ENCODE results near the gene CGN. TPM values are rescaled to one million over a fixed set of nuclear protein-coding genes. Genes with fewer than 3 reads are reported as not detected.

CGN gene
- polyA plus RNA-seq, 1 donor from 2014 or later: 4.4 TPM

- peaks cover 13% of the 10 kb centered on the region for H3K27me3 ChIP-seq (ENCODE audit: insufficient read depth, low read depth, low read length)
- H3K36me3 ChIP-seq (ENCODE audit: insufficient read depth, low read length): no peaks in the 10 kb centered on the region
- H3K9me3 ChIP-seq (ENCODE audit: low read length): no peaks in the 10 kb centered on the region
- H2AFZ ChIP-seq (ENCODE audit: low read depth, low read length): no peak overlapping the region
- no peaks in the 10 kb centered on the region for H3K9me2 ChIP-seq (ENCODE audit: insufficient read depth, low read length)
- no peaks in the 10 kb centered on the region for H4K20me1 ChIP-seq (ENCODE audit: insufficient read depth)
- H3K9ac ChIP-seq (ENCODE audit: low read length): peak overlapping the region; percentile 9
- no peak for TF ChIP-seq TAF1 (IDR thresholded peaks at IDR 0.05; ENCODE audit: low read depth)
- no peak for TF ChIP-seq SMC3 (conservative IDR thresholded peaks at IDR 0.05; ENCODE audit: poor library complexity)
- no peak for TF ChIP-seq CTCF (IDR thresholded peaks at IDR 0.05; ENCODE audit: poor library complexity, severe bottlenecking)
- TF ChIP-seq RAD21 (conservative IDR thresholded peaks at IDR 0.05): no peak
- no peak for TF ChIP-seq REST (IDR thresholded peaks at IDR 0.05; ENCODE audit: borderline replicate concordance)
- TF ChIP-seq EP300 (conservative IDR thresholded peaks at IDR 0.05; ENCODE audit: poor library complexity, severe bottlenecking): no peak
- TF ChIP-seq POLR2AphosphoS5 (IDR thresholded peaks at IDR 0.05): no peak
- no peak for TF ChIP-seq MXI1 (conservative IDR thresholded peaks at IDR 0.05; ENCODE audit: poor library complexity, severe bottlenecking)
- TF ChIP-seq EZH2 (IDR thresholded peaks at IDR 0.05; ENCODE audit: borderline replicate concordance, insufficient read depth, low read length, poor library complexity, severe bottlenecking): no peak
- H3K4me2 ChIP-seq (ENCODE audit: low read length): peak overlapping the region; percentile 10
- H3K27ac ChIP-seq (ENCODE audit: low read length): no peak overlapping the region
- H3K79me2 ChIP-seq (replicated peaks; ENCODE audit: insufficient read depth, low read length): no peaks in the 10 kb centered on the region
- peak overlapping the region; percentile 90 for H3K4me3 ChIP-seq (ENCODE audit: low read length)
- peaks cover 9% of the 10 kb centered on the region for H3F3A ChIP-seq (ENCODE audit: insufficient read depth, low read length, poor library complexity, severe bottlenecking)
Observed at GRCh38 chr1:151512801-151513625, 1.8 kb downstream of the CGN start.

DNA sequence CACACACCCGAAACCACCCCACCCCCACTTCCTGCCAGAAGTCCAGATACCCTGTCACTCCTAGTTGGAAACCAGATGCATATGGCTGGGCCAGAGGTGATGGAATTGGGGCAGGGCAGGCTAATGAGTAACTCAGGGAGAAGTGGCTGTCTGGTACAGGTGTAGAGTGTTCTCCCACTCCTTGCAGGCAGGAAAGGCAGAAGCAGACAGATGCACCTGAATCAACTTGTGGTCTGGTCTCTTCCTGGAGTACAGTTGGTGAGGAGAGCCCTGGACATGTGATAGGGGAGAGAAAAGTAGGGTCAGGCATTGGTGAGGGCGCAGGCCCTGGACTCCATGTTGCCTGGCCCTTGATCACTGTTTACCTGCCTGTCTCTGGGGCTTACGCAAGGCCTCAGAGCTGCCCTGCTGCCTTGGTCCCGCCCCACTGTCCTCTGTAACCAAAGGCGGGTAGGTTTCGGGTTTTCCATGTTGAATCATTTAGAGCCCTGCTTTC, 2.5 kb downstream of the CGN start:
- Histone ChIP-seq H3K4me3 (ENCODE audit: low read length) (no peak overlapping the region), H3K9ac (ENCODE audit: low read length) (no peak overlapping the region), H3K79me2 (replicated peaks; ENCODE audit: insufficient read depth, low read length) (no peaks in the 10 kb centered on the region), H3F3A (ENCODE audit: insufficient read depth, low read length, poor library complexity, severe bottlenecking) (peaks cover 9% of the 10 kb centered on the region), H3K27ac (ENCODE audit: low read length) (no peak overlapping the region), H3K4me2 (ENCODE audit: low read length) (no peak overlapping the region), H3K9me3 (ENCODE audit: low read length) (no peaks in the 10 kb centered on the region), H3K27me3 (ENCODE audit: insufficient read depth, low read depth, low read length) (peaks cover 13% of the 10 kb centered on the region), H4K20me1 (ENCODE audit: insufficient read depth) (no peaks in the 10 kb centered on the region), H3K9me2 (ENCODE audit: insufficient read depth, low read length) (no peaks in the 10 kb centered on the region), H3K36me3 (ENCODE audit: insufficient read depth, low read length) (no peaks in the 10 kb centered on the region), H2AFZ (ENCODE audit: low read depth, low read length) (no peak overlapping the region)
- TF ChIP-seq SMC3 (conservative IDR thresholded peaks at IDR 0.05; ENCODE audit: poor library complexity): no peak
- no peak for TF ChIP-seq TAF1 (IDR thresholded peaks at IDR 0.05; ENCODE audit: low read depth)
- no peak for TF ChIP-seq MXI1 (conservative IDR thresholded peaks at IDR 0.05; ENCODE audit: poor library complexity, severe bottlenecking)
- no peak for TF ChIP-seq RAD21 (conservative IDR thresholded peaks at IDR 0.05)
- no peak for TF ChIP-seq POLR2AphosphoS5 (IDR thresholded peaks at IDR 0.05)
- TF ChIP-seq REST (IDR thresholded peaks at IDR 0.05; ENCODE audit: borderline replicate concordance): no peak

All from neural cell (in vitro differentiated cells).